Embryonic facial prominence (tissue), 1 donor: ENCODE data around the gene ACOX2.
"Not testable (repeated sequence)": the region's sequence is repeated elsewhere in the genome, so short reads cannot be mapped to it uniquely, and the experiment has no call there.

Experiments used
- DNase-seq: peaks from one replicate; pipeline ENCODE4 v3.0.0-alpha.2; 2016; ENCODE audit errors: extremely low spot score

ACOX2 gene

GRCh38 chr3:58535531-58536500 is 1.2 kb downstream of the ACOX2 start:
- no peak for DNase-seq

DNA sequence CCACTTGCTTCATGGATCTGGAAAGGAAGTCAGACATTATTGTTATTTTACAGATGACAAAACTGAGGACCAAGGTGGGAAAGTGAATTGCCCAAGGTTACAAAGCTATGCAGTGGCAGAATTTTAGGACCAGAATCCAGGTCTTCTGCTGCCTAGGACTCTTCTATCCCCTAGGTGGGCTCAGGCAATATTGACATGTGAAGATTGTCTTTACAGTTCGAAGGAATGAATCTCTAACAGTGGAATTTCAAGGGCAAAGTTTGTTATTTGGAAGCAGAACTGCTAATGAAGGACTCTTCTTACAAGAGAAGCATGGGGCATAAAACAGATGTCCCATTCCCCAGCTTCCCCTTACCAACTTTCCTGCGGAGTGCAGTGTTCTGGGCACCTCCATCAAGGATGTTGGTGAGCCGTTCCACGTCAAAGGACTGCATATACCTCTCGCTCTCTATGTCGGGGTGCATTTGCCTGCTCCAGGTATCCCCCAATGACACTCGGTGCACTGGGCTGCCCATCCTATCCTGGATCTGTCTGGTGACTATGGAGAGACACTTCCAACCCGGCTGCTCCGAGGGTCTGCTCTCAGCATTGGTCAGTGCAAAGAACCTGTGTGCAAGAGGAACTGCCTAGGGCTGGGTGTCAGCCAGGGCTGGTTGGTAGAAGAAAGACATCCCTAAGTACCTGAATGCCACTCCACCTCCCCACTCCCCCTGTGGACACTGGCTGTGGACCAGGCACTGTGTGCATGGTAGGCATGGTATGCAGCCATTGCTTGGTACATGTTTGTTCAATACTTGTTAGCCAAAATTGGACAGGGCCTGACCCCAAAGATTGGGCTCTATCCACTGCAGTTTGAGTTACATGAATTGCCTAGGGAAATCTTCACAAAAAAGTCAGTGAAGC is 2.1 kb downstream of the ACOX2 start:
- DNase-seq = no peak

- peak; percentile 25 for DNase-seq
Measured at GRCh38 chr3:58532794-58533220, 4.2 kb downstream of the ACOX2 start.

DNA sequence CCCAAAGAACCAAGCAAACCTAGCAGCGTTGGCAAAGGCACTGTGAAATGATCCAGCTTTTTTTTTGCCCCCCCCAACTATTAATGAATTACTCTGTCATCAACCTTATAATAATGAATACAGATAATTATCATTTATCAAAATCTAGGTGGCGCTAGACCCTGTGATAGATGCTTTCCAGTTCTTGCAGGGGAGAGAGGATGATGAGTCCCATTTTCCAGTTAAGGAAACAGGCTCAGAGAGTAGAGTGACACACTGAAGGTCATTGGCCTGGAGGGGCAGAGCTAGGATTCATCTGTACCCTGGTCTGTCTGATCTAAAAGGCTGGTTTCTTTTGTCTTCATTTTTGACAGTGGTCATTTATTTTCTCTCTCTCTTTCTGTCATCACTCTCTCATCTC is 5.0 kb downstream of the ACOX2 start:
- no peak for DNase-seq

DNA sequence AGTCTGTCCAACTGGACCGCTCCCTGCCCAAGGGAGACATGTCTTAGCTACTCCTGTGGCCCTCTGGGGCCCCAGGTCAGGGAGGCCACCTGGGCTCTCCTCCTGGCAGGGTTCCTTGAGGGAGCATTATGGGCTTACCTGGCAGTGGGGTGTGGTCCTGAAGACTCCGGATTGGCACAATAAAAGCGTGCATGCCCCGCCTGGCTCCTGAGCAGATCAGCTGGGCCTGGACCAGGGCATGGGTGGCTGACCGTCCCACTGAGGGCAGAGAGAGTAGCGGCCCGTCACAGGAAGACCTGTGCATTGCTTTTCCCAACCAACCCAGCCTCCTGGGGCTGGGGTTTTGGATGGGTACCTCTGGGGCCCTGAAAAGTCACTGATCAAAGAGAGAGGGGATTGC is 5.4 kb downstream of the ACOX2 start:
- DNase-seq = no peak

GRCh38 chr3:58530354-58530865 is 6.6 kb downstream of the ACOX2 start:
- DNase-seq = no peak

DNA sequence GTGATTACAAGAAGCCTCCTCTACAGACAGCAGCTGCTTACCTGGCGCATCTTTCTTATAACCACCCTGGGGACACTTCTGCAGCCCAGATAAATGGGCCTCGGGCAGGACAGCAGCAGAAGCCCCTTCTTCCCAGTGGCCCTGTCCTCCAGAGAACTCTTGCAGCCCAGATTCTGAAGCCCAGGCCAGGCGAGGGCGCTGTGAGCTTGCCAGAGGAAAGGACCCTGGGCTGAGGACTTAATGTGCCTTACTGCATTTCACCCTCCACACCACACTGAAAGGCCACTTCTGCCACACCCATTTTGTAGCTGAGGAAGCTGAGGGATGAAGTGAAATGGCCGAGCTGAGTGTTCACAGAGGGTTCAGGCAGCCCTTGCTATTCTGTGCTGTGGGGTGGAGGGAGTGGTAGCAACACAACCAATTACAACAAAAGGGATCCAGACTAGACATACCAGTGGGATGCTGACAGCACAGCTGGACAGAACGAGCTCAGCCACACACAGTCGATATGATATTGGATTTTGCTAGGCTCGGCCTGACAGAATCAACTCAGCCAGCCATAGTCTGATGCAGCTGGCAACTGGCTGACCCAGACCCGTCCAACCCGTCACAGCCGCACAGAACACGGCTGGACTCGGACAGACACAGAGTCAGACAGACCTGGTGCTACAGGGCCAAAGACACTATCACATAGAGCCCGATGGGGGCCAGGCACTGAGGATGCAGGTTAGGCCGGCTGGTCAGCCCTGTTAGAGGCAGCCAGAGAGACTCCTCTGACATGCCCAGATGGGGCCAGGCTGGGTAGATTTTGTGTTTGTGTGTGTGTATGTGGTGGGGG is 7.3 kb downstream of the ACOX2 start:
- DNase-seq = no peak

- DNase-seq = no peak
Measured at GRCh38 chr3:58528629-58529028, 8.4 kb downstream of the ACOX2 start.

DNA sequence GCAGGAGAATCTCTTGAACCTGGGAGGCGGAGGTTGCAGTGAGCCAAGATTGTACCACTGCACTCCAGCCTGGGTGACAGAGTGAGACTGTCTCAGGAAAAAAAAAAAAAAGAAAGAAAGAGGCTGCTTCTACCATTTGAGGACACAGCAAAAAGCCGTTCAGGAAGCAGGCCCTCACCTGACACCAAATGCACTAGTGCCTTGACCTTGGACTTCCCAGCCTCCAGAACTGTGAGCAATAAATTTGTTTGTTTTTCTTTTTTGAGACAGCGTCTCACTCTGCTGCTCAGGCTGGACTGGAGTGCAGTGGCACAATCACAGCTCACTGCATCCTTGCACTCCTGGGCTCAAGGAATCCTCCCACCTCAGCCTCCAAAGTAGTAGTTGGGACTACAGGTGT is 9.6 kb downstream of the ACOX2 start:
- DNase-seq = not testable (repeated sequence)

DNA sequence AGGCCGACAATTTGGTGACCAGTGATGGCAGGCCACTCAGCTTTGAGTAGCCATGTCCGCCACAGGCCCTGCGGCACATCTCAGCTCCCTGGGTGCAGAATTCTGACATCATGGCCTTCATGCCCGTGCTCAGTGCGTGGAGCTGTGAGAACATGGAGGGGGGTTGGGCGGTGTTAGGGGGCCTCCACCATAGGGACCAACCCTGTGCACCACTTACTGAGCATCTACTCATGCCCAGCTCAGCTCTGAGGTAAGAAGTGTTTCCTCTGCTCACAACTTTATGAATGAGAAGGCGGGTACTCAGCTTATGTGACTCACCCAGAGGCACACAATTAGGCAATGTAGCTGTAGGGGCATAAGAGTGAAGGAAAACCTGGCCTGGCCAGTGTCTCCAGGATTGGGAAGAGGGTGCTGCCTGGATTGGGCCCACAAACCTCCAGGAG is 10.5 kb downstream of the ACOX2 start:
- no peak for DNase-seq

- DNase-seq = no peak
Measured at GRCh38 chr3:58524326-58524888, 12.6 kb downstream of the ACOX2 start.

GRCh38 chr3:58522759-58523425 is 14.1 kb downstream of the ACOX2 start:
- DNase-seq = no peak

- no peak for DNase-seq
Measured at GRCh38 chr3:58521917-58522631, 14.9 kb downstream of the ACOX2 start.

- DNase-seq = no peak
Measured at GRCh38 chr3:58521336-58521670, 15.7 kb downstream of the ACOX2 start.

GRCh38 chr3:58520403-58521335 is 16.3 kb downstream of the ACOX2 start:
- no peak for DNase-seq

GRCh38 chr3:58519668-58520402 is 17.2 kb downstream of the ACOX2 start:
- DNase-seq = no peak

DNA sequence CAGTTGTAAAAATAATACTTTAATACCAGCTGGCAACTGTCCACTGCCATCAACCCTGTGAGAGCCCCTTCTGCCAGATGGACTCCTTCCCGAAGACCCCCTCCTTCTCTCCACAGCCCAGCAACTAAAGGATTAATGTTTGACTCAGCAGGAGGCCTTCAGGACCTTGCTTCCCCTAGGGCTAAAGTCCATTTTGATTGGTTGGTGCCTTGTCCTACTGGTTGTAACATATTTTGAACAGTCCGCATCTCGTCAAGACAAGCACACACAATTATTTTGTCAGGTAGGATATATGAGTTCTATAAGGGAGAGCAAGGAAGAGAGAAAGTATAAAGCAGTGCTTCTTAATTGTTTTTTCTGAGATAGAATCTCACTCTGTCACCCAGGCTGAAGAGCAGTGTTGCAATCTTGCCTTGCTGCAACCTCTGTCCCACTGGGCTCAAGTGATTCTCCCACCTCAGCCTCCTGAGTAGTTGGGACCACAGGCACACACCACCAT is 18.6 kb downstream of the ACOX2 start:
- no peak for DNase-seq

DNA sequence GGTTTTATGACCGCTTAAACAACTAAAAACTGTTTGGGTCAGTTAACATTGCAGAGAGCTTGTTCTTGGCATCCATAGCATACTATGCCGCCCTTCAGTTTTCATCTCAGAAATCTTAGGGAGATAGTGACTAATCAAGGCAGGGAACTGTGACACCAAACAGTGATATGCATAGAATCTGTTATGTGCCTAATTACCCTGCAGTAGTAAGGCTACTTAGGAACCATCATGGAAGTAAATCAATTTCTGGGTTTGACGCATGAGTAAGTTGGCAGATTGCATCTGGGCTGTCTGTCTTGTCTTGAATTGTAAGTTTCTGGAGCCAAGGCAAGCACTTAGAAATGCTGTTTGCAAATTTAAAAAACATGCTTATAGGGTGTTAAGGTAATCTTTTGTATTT is 22.6 kb downstream of the ACOX2 start:
- no peak for DNase-seq
